Stimulated activated CD4-positive, alpha-beta T cell treated with anti-CD3 and anti-CD28 coated beads, Interleukin-12 subunit alpha, Interleukin-12 subunit beta, amount 100 ng/mL, for 48 hours (primary cell): Measurements from ENCODE around the gene UXS1.

Source experiments
- DNase-seq, 3 donors: peaks; one replicate each; pipeline ENCODE4 v3.0.0-alpha.2; 2020; ENCODE audit warnings: low read depth in 2 of 3, low spot score in 1 of 3

The UXS1 gene

GRCh38 chr2:106189764-106190468, 4.2 kb downstream of the UXS1 start:
- DNase-seq, result no peak

- DNase-seq, result no peak
Observed at GRCh38 chr2:106189325-106189724, 4.8 kb downstream of the UXS1 start.

GRCh38 chr2:106187273-106187891, 6.7 kb downstream of the UXS1 start:
- no peak for DNase-seq

GRCh38 chr2:106185475-106186184, 8.5 kb downstream of the UXS1 start:
- no peak for DNase-seq

DNA sequence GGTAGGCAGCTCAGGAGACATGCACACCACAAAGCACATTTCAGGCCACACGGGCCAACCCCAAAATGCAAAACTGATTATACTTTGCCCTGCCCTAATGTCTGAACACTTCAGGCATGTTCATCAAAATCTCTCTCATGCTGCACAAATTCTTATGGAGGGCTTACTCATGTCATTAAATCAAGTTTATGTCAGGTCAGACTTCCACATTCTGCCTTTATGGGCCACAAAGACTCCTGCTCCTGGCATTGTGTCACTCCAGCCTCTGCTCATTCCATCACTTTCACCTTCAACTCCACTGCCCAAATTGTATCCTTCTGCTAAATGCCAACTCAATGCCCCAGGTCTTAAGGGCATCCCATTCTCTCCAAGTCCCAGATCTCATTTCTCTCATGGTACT, 9.2 kb downstream of the UXS1 start:
- no peak for DNase-seq

DNA sequence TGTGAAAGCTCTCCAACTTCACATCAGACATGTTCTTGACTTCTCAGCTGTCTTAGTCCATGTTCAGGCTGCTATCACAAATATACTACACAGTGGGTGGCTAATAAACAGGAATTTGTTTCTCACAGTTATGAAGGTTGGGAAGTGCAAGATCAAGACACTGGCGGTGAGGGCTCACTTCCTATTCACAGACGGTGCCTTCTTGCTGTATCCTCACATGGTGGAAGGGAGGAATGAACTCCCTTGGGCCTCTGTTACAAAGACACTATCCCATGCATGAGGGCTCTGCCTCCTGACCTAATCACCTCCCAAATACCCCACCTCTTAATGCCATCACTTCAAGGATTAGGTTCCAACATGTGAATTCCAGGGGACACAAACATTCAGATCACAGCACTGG, 9.7 kb downstream of the UXS1 start:
- no peak for DNase-seq

GRCh38 chr2:106183101-106183696, 10.9 kb downstream of the UXS1 start:
- no peak for DNase-seq

- DNase-seq, result no peak
Observed at GRCh38 chr2:106181064-106181463, 13.0 kb downstream of the UXS1 start.

DNA sequence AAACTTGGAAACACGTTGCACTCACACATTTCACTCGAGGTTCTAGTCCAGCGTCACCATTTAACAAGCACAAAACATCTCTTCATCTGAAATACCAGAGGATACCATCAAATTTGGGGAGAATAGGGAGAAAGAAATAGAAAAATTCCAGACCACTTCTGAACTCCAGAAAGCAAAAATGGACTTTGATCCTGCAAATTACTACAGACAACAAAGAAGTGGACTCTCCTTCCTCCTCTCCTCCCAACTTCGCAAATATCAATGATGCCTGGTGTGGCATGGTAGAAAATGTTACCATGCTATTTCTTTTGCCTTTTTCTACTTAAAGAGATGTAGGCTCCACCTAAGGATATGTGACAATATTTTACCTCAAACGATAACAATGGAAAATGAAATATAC, 13.5 kb downstream of the UXS1 start:
- no peak for DNase-seq

DNA sequence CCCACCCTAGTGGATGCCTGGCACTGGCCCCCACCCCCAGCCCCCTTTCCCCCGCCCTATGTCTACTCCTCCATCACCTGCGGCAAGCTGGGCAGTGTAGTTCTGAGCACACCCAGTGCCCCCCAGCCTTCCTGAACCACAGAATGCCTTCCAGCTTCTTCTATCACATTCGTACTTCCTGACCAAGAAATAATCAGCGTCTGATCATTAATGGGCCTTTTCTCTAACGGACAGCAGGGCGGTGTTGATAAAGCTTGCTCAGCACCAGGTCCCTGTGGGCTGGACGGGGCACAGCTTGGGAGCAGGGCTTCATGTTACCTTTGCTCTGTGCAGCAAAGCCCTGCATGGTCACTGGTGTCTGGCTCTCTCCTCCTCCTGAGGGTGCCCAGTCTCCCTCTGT, 15.4 kb downstream of the UXS1 start:
- DNase-seq, result no peak

DNA sequence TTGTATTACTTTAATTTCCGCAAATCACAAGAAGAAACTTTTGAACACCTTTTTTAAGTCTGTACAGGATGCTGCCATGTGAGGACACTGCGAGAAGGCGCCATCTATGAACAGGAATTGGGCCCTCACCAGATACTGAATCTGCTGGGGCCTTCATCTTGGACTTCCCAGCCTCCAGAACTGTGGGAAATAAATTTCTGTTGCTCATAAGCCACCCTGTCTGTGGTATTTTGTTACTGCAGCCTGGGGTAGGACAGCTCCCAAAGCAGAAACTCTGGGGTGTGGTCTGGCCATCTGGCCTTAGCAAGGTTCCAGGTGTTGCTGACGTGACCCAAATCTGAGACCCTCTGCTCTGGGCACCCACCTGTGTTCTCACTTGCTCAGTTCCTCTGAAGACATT, 16.5 kb downstream of the UXS1 start:
- DNase-seq, result no peak

DNA sequence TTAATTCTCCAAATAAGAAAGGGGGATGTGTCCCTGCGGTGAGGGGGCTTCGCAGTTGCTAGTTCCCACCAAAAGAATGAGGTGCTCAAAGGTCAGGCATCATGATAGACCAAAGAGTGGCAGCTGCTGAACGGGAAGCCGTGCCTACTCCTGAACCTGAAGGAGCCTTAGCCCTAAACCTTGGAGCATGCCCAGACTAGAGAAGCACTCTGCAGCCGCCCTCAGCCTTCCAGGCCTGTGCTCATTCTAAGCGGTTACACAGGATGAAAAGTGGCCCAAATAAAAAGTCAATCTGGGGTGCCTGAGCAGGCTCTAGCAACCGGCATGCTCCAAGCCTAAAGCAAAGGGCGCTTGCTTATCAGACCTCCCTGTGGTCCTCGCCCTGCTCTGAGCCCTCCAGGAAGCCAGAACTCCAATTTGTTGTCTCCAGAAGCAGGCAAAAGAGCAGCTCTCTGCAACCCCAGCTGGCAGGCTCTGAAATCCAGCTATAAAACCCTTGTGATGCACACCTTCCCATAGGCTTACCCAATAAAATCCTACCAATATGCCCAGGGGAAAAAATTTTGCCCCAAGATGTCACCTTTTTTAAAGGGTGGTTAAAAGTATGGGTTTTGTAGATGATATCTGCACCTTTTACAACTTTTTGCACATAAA, 17.5 kb downstream of the UXS1 start:
- DNase-seq, result no peak

- DNase-seq, result no peak
Observed at GRCh38 chr2:106175086-106175850, 18.8 kb downstream of the UXS1 start.

GRCh38 chr2:106174056-106174455, 20.0 kb downstream of the UXS1 start:
- DNase-seq, result no peak

DNA sequence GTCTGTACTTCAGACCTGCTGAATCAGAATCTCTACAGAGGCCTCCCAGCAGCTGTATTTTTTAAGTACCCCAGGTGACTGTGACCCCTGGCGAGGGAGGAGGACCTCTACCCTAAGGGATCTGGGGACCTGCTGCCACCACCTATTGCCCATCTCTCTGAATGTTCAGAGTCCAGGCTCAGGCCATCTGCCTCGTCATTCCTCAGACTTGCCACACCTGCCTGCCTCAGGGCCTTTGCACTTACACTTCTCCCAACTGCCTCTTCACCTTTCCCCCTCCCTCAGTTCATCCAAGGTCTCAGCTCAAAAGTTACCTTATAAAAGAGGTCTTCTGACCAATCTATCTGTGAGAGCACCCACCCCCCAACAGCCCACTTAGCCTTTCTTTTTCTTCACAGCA, 21.5 kb downstream of the UXS1 start:
- DNase-seq, result no peak

DNA sequence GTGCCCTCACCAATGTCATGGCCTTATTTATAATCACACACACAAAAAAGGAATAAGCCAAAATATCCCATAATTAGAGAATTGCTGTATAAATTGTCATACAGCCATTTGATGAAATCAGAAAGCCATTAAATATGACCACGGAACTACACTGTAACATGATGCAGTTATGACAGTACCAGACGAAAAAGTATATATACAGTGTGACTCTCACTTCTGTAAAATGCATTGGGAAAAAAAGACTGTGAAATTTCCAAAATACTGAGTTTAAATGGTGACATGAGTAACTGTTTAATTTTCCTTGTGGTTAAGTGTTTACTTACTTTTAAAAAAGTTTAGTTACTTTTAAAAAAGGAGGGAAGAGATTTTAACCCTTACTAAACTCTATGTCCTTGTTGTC, 25.4 kb downstream of the UXS1 start:
- no peak for DNase-seq

DNA sequence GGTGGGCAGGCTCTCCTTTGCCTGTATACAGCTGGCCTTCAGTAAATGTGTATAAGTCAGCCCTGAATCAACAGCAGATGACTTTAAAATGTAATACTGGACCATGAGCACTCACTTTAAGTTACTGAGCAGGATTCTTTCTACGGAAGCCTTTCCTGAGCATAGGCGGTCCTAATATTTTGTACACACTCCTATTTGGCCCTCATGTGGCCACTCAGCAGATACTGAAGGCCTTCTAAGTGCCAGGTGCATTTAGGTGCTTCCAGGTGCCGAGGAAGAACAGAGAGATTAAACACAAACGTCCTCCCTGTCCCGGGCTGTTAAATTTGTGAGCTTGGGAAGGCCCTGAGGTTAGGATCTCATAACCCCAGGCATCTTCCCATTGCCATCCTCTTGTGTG, 27.0 kb downstream of the UXS1 start:
- DNase-seq, result no peak

DNA sequence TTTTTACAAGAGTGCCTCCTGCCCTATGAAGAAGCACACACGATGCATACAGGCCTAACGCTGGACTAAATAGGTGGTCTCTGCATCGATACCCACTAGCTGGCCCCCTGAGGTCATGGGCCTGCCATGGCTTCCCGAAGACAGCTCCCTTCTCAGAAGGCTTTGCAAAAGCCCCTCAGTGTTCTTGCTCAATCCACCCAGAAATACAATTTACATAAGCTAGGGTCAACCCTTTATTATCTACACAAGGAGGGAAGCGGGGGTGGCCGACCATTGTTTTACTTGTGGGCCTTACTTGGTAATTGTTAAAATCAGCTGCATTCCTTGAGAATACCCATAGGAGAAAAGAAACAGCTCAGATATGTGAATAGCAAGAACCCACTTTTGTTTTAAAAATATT, 28.5 kb downstream of the UXS1 start:
- no peak for DNase-seq

DNA sequence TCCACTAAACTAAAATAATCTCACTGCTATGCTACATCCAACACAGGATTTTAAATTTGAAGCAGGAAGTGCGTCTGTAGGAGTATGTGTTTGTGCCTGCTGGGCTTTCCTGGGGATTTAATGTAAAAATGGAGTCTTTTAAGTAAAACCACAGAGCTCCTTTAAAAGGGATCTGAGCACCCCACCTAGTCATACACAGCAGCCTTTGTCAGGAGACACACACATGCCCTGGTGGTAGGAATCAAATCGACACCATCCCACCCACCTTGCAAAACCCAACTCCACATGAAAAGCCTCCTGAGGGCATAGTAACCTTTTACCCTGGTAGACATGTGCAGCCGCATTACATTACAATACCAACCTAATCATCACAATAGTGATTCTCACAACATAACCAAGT, 29.1 kb downstream of the UXS1 start:
- DNase-seq, result no peak

GRCh38 chr2:106163948-106164545, 30.1 kb downstream of the UXS1 start:
- DNase-seq, result no peak
